WTC11 (cell line): ENCODE data around the gene RPL19. TPM values are rescaled to one million over a fixed set of nuclear protein-coding genes. Genes with fewer than 3 reads are reported as not detected.

Source experiments
- ATAC-seq: fragments of 200-7000 bp; cut with Tn5 transposase; 2 replicates; pipeline ENCODE4 v1.10.0; 2021; ENCODE audit warnings: mild to moderate bottlenecking, moderate library complexity
- CTCF ChIA-PET: fragments of 300-600 bp; sonication (Branson Sonifier 250); formaldehyde crosslinking; loops from one replicate; lab custom pipeline; 2021; ENCODE audit warnings: antibody characterized with exemption; lab: Charles Lee
- POLR2A ChIA-PET: fragments of 350-600 bp; sonication (Branson Sonifier 250); formaldehyde crosslinking; loops from one replicate; lab custom pipeline; 2021; ENCODE audit warnings: antibody characterized with exemption; lab: Charles Lee
- DNase-seq: peaks from one replicate; pipeline ENCODE4 v3.0.0; 2021; ENCODE audit warnings: low spot score
- H3K27ac Mint-ChIP-seq: 2 replicates; pipeline ENCODE4 v1.8.0; 2021; ENCODE audit warnings: mixed read lengths
- H3K27me3 Mint-ChIP-seq: 2 replicates; pipeline ENCODE4 v1.8.0; 2021; ENCODE audit warnings: low read depth, mild to moderate bottlenecking, moderate library complexity, mixed read lengths
- H3K36me3 Mint-ChIP-seq: 2 replicates; pipeline ENCODE4 v1.8.0; 2021; ENCODE audit warnings: mixed read lengths
- H3K4me1 Mint-ChIP-seq: 2 replicates; pipeline ENCODE4 v1.8.0; 2022; ENCODE audit warnings: mixed read lengths
- H3K4me3 Mint-ChIP-seq: 2 replicates; pipeline ENCODE4 v1.8.0; 2021; ENCODE audit warnings: mild to moderate bottlenecking, moderate library complexity, mixed read lengths
- H3K9me3 Mint-ChIP-seq: 2 replicates; pipeline ENCODE4 v1.8.0; 2021; ENCODE audit warnings: mixed read lengths
- ATF2 ChIP-seq: sonication (generic); formaldehyde crosslinking; IDR thresholded peaks from 2 replicates; pipeline ENCODE4 v1.8.1; 2022; ENCODE audit warnings: low read depth, missing genetic modification reagents, borderline replicate concordance
- CREB1 ChIP-seq: sonication (generic); formaldehyde crosslinking; IDR thresholded peaks from 2 replicates; pipeline ENCODE4 v1.8.0; 2023; ENCODE audit warnings: mild to moderate bottlenecking, missing genetic modification reagents
- E2F1 ChIP-seq: sonication (generic); formaldehyde crosslinking; IDR thresholded peaks from 2 replicates; pipeline ENCODE4 v1.8.0; 2022; ENCODE audit warnings: mild to moderate bottlenecking, missing genetic modification reagents
- FOXJ3 ChIP-seq: sonication (generic); formaldehyde crosslinking; IDR thresholded peaks from 2 replicates; pipeline ENCODE4 v1.9.0; 2021; ENCODE audit warnings: missing genetic modification reagents, mild to moderate bottlenecking, borderline replicate concordance
- FOXP1 ChIP-seq: sonication (generic); formaldehyde crosslinking; IDR thresholded peaks from 2 replicates; pipeline ENCODE4 v1.8.0; 2022; ENCODE audit warnings: missing genetic modification reagents, mild to moderate bottlenecking, moderate library complexity, borderline replicate concordance
- GRHL2 ChIP-seq: fragments of 250-450 bp; sonication (Bioruptor Pico); IDR thresholded peaks from 2 replicates; pipeline ENCODE4 v1.8.0; 2022; ENCODE audit warnings: mild to moderate bottlenecking, moderate library complexity; ENCODE audit not compliant: insufficient replicate concordance, severe bottlenecking
- JUN ChIP-seq: sonication (generic); formaldehyde crosslinking; IDR thresholded peaks from 2 replicates; pipeline ENCODE4 v1.8.0; 2023; ENCODE audit warnings: mild to moderate bottlenecking, missing genetic modification reagents
- KAT7 ChIP-seq: sonication (generic); formaldehyde crosslinking; IDR thresholded peaks from 2 replicates; pipeline ENCODE4 v1.8.1; 2023; ENCODE audit warnings: missing genetic modification reagents, mild to moderate bottlenecking, borderline replicate concordance
- NFYB ChIP-seq: sonication (generic); formaldehyde crosslinking; conservative IDR thresholded peaks from 2 replicates; pipeline ENCODE4 v1.8.0; 2022; ENCODE audit warnings: low read depth, missing genetic modification reagents
- NR3C1 ChIP-seq: sonication (generic); formaldehyde crosslinking; conservative IDR thresholded peaks from 2 replicates; pipeline ENCODE4 v1.8.1; 2023; ENCODE audit warnings: low read depth, mild to moderate bottlenecking, missing genetic modification reagents
- RELA ChIP-seq: sonication (generic); formaldehyde crosslinking; IDR thresholded peaks from 2 replicates; pipeline ENCODE4 v1.8.1; 2022; ENCODE audit warnings: missing genetic modification reagents, mild to moderate bottlenecking, borderline replicate concordance
- SMAD4 ChIP-seq: sonication (generic); formaldehyde crosslinking; IDR thresholded peaks from 2 replicates; pipeline ENCODE4 v1.8.0; 2022; ENCODE audit warnings: mild to moderate bottlenecking, missing genetic modification reagents
- SP1 ChIP-seq: sonication (generic); formaldehyde crosslinking; conservative IDR thresholded peaks from 2 replicates; pipeline ENCODE4 v1.8.1; 2022; ENCODE audit warnings: missing genetic modification reagents
- TP53 ChIP-seq: sonication (generic); formaldehyde crosslinking; IDR thresholded peaks from 2 replicates; pipeline ENCODE4 v1.8.1; 2023; ENCODE audit warnings: mild to moderate bottlenecking, missing genetic modification reagents
- ZBTB21 ChIP-seq: sonication (generic); formaldehyde crosslinking; IDR thresholded peaks from 2 replicates; pipeline ENCODE4 v1.8.1; 2023; ENCODE audit warnings: mild to moderate bottlenecking, missing genetic modification reagents, borderline replicate concordance
- ZBTB43 ChIP-seq: sonication (generic); formaldehyde crosslinking; IDR thresholded peaks from 2 replicates; pipeline ENCODE4 v1.8.1; 2023; ENCODE audit warnings: mild to moderate bottlenecking, missing genetic modification reagents
- ZMAT4 ChIP-seq: fragments of 250-450 bp; sonication (Bioruptor Pico); IDR thresholded peaks from 2 replicates; pipeline ENCODE4 v1.9.0; 2021; ENCODE audit warnings: mild to moderate bottlenecking
- ZNF232 ChIP-seq: sonication (generic); formaldehyde crosslinking; IDR thresholded peaks from 2 replicates; pipeline ENCODE4 v1.8.0; 2022; ENCODE audit warnings: mild to moderate bottlenecking, missing genetic modification reagents
- ZNF281 ChIP-seq: sonication (generic); formaldehyde crosslinking; IDR thresholded peaks from 2 replicates; pipeline ENCODE4 v1.8.0; 2023; ENCODE audit warnings: mild to moderate bottlenecking, missing genetic modification reagents
- ZNF423 ChIP-seq: fragments of 250-450 bp; sonication (Bioruptor Pico); IDR thresholded peaks from 2 replicates; pipeline ENCODE4 v2.1.2; 2022; ENCODE audit warnings: mild to moderate bottlenecking, moderate library complexity
- ZNF512 ChIP-seq: sonication (generic); formaldehyde crosslinking; IDR thresholded peaks from 2 replicates; pipeline ENCODE4 v1.8.1; 2022; ENCODE audit warnings: missing genetic modification reagents, borderline replicate concordance
- total RNA-seq: library from RNA; stranded (reverse); gene quantifications from 3 replicates; pipeline ENCODE4 v1.2.3, GENCODE V29; 2021

RPL19 gene
- total RNA-seq, 1 experiment from 2014 or later, result 1,970 TPM

- H3K4me1 Mint-ChIP-seq, result peaks cover 16% of the 10 kb centered on the region
- TF ChIP-seq ZNF232 (CRISPR knock-in tag) (no peak), ZNF423 (CRISPR knock-in tag) (no peak), NR3C1 (CRISPR knock-in tag) (no peak), ZBTB21 (CRISPR knock-in tag) (no peak), GRHL2 (no peak), SMAD4 (CRISPR knock-in tag) (no peak), ZMAT4 (CRISPR knock-in tag) (no peak), NFYB (CRISPR knock-in tag) (no peak), ZNF281 (CRISPR knock-in tag) (no peak), FOXP1 (CRISPR knock-in tag) (no peak), FOXJ3 (CRISPR knock-in tag) (no peak), CREB1 (no peak)
- H3K9me3 Mint-ChIP-seq, result no peaks in the 10 kb centered on the region
- peak within 1 kb of the TSS; percentile 100 for H3K4me3 Mint-ChIP-seq
- 0 out of 2 replicates have a peak, but pooled peaks cover 2% of the 10 kb centered on the region for H3K36me3 Mint-ChIP-seq
- ChIA-PET POLR2A (interaction anchor here (2.2 kb wide), 1 partner anchor 23 kb away, joined by 6 read pairs; no protein-coding TSS in a partner anchor), CTCF (interaction anchor here (0.6 to 6.8 kb wide), 21 partner anchors 14 to 234 kb away, joined by 3 to 191 read pairs (median 6); partner anchors contain the start of genes ARL5C, FBXO47 and LASP1NB)
- H3K27ac Mint-ChIP-seq, result no peak within 1 kb of the TSS
- DNase-seq, result peak; percentile 29
- ATAC-seq, result no peak
- H3K27me3 Mint-ChIP-seq, result peaks cover 43% of the 10 kb centered on the region
Measured at GRCh38 chr17:39151150-39151942, 48.7 kb upstream of the RPL19 start, which contains the start of gene PLXDC1. TSS of gene PLXDC1 (minus strand) at chr17:39151637. CDS start at chr17:39151437, 200 bp downstream.

GRCh38 chr17:39151943-39152818, 47.9 kb upstream of the RPL19 start:
- H3K4me1 Mint-ChIP-seq, result peaks cover 24% of the 10 kb centered on the region
- POLR2A ChIA-PET, result interaction anchor here (0.8 to 2.2 kb wide), 4 partner anchors 23 to 228 kb away, joined by 4 to 6 read pairs (median 4); no protein-coding TSS in a partner anchor
- ATAC-seq (peak; percentile 6), DNase-seq (peak; percentile 40)
- CTCF ChIA-PET, result interaction anchor here (0.6 to 6.8 kb wide), 54 partner anchors 8 to 683 kb away, joined by 3 to 191 read pairs (median 6); partner anchors contain the start of genes ARL5C, FBXO47, LASP1 and LASP1NB
- H3K9me3 Mint-ChIP-seq, result no peaks in the 10 kb centered on the region
- H3K27me3 Mint-ChIP-seq, result peaks cover 43% of the 10 kb centered on the region
- H3K4me3 Mint-ChIP-seq, result peak overlapping the region; percentile 100
- H3K36me3 Mint-ChIP-seq, result 0 out of 2 replicates have a peak, but pooled peaks cover 2% of the 10 kb centered on the region
- no peak overlapping the region for H3K27ac Mint-ChIP-seq
- TF ChIP-seq SP1 (CRISPR knock-in tag), result no peak
- no peak for TF ChIP-seq NFYB (CRISPR knock-in tag)
- no peak for TF ChIP-seq ATF2
- TF ChIP-seq KAT7 (CRISPR knock-in tag), result no peak
- TF ChIP-seq RELA (CRISPR knock-in tag), result no peak
- TF ChIP-seq ZNF512 (CRISPR knock-in tag), result no peak
- no peak for TF ChIP-seq JUN (CRISPR knock-in tag)
- TF ChIP-seq E2F1, result no peak
- TF ChIP-seq ZBTB43 (CRISPR knock-in tag), result no peak
- no peak for TF ChIP-seq TP53 (CRISPR knock-in tag)
